LNCaP clone FGC (cell line): ENCODE data around the gene HMBS.
"Not testable (repeated sequence)": the region's sequence is repeated elsewhere in the genome, so short reads cannot be mapped to it uniquely, and the experiment has no call there.

Experiments used
- DNase-seq: peaks from one replicate; pipeline ENCODE4 v3.0.0-alpha.2; 2011; ENCODE audit warnings: low read depth
- H3K4me3 ChIP-seq: 2 replicates; pipeline ENCODE4 v1.5.1; 2011; ENCODE audit warnings: mild to moderate bottlenecking, low read depth, low read length, control low read depth
- TF ChIP-seq, protein P1 (sequence below): IDR thresholded peaks from 2 replicates; pipeline ENCODE4 v1.5.1; 2012; ENCODE audit warnings: mild to moderate bottlenecking; ENCODE audit not compliant: control insufficient read depth, insufficient read depth; ENCODE audit errors: extremely low read depth

Gene HMBS

DNA sequence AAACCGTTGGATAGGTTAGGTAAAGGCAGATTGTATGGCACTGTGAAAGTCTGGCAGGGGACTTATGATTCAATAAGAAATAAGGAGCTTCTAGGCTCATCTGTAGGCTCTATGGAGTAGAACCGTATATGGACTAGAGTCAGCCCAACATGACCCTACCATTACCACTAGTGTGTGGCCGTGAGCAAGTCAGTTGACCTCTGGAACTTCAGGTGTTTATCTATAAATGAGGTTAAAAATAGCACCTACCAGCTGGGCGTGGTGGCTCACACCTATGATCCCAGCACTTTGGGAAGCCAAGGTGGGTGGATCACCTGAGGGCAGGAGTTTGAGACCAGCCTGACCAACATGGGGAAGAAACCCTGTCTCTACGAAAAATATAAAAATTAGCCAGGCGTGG is 41.1 kb downstream of the HMBS start:
- DNase-seq, result no peak
- TF ChIP-seq, protein P1, sequence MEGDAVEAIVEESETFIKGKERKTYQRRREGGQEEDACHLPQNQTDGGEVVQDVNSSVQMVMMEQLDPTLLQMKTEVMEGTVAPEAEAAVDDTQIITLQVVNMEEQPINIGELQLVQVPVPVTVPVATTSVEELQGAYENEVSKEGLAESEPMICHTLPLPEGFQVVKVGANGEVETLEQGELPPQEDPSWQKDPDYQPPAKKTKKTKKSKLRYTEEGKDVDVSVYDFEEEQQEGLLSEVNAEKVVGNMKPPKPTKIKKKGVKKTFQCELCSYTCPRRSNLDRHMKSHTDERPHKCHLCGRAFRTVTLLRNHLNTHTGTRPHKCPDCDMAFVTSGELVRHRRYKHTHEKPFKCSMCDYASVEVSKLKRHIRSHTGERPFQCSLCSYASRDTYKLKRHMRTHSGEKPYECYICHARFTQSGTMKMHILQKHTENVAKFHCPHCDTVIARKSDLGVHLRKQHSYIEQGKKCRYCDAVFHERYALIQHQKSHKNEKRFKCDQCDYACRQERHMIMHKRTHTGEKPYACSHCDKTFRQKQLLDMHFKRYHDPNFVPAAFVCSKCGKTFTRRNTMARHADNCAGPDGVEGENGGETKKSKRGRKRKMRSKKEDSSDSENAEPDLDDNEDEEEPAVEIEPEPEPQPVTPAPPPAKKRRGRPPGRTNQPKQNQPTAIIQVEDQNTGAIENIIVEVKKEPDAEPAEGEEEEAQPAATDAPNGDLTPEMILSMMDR, result no peak
- no peak overlapping the region for H3K4me3 ChIP-seq

DNA sequence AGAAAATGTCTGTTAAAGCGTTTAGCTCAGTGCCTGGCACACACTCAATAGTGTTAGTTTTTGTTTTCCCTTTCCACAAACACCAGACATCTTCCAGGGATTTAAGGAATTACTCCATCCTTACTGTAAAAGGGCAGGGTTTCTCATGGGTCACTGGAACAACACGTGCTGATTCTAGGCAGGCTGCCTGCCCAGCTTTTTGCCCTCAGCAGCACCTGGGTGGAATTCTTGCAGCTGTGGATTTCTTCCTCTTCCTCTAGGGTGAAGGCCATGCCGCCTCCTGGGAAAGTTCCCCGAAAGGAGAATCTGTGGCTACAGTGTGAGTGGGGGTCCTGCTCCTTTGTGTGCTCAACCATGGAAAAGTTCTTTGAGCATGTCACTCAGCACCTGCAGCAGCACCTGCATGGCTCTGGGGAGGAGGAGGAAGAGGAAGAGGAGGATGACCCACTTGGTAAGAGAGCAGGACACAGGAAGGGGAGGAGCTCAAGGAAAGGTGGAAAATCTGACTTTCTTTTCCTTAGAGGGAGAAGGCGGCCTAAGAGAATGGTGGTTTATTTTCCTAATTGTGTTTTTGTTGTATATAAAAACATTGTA is 42.1 kb downstream of the HMBS start:
- no peak overlapping the region for H3K4me3 ChIP-seq
- TF ChIP-seq, protein P1, result no peak
- DNase-seq, result no peak

DNA sequence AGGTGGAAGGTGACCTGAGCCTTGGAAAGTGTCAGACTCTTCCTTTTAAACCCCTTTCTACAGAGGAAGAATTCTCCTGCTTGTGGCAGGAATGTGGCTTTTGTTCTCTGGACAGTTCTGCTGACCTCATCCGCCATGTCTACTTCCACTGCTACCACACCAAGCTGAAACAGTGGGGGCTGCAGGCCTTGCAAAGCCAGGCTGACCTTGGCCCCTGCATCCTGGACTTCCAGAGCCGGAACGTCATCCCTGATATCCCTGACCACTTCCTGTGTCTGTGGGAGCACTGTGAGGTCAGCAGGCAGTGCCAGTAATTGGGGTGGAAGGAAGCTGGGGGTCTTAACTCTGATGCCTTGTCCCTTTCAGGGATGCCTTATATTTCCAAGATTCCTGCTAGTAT is 46.0 kb downstream of the HMBS start:
- no peak for DNase-seq
- TF ChIP-seq, protein P1, result no peak
- H3K4me3 ChIP-seq, result no peak overlapping the region

DNA sequence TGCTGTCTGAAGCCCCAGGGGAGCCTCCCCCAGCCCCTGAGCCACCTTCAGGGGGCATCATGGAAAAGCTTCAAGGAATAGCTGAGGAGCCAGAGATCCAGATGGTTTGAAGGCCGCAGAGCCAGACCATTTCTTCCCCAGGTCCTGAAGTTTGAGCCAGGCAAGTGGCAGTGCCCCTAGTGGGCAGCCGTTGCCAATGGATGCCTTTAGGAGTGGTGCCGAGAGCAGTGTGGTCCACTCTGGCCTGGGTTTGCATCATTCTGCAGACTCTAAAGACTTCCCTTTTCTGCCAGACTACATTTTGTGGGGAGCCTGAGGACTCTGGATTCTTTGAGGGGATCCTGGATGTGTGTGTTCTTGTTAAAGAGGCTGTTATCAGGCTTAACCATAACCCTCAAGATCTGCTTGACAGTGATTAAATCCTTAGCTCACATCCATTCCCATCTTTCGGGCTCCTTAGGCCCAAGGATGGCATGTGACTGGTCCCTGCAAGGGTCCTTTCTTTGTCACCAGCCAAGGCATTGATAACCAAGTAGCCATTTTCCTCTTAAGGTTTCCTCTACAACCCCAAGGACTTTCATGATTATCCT is 49.8 kb downstream of the HMBS start:
- H3K4me3 ChIP-seq, result no peak overlapping the region
- no peak for DNase-seq
- TF ChIP-seq, protein P1, result peak; percentile 46

DNA sequence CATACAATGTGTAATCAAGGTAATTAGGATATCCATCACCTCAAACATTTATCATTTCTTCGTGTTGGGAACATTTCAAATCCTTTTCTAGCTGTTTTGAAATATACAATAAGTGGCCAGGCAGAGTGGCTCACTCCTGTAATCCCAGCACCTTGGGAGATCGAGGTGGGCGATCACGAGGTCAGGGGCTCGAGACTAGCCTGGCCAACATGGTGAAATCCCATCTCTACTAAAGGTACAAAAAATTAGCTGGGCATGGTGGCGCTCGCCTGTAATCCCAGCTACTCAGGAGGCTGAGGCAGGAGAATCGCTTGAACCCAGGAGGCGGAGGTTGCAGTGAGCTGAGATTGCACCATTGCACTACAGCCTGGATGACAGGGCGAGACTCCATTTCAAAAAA is 54.6 kb downstream of the HMBS start:
- DNase-seq, result not testable (repeated sequence)

More for the DNA sequence above, 54.6 kb downstream of the HMBS start:
- not testable (repeated sequence) for H3K4me3 ChIP-seq
